ENCODE measurements around the gene SSH2. TPM values are rescaled to one million over a fixed set of nuclear protein-coding genes. Genes with fewer than 3 reads are reported as not detected.

Gene SSH2
- total RNA-seq, 1 donor from 2014 or later, result 37.6 TPM

DNA sequence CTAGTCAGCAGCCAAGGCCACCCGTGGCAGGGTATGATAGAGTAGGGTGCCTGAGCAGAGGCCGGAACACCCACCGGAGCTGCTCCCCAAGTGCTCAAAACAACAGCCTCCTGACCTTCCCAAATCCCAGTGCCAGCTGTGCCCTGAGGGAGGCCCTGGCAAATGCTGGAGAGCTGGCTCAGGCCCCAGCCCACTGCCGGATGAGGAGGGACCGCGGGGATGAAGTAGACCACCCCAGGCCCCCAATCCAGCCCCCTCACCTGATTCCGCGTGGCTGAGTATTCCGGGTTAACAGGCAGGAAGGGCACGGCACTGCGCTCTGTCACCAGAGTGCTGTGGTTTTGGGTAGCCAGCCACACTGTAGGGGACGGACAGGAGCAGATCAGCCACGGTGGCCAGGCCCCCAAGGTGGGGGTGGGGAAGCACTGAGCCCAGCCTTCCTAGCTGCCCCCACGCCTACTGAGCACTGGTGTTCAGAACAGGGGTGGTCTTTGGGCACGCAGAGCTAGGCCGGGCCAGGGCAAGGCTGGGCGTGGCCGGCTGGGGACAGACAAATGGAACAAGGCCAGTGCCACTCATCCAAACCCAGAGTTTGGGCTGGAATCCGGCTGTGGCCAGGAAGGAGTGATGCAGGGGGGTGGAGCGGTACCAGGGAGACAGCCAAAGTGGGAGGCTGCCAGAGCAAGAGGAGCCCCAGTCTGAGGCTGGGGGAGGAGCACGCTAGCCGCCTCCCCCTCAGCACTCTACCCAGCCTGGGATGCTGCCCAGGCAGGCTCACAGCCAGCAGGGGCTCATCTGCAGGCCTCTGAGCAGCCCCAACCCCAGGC, 352.4 kb downstream of the SSH2 start:
- intact Hi-C loops (cut with DNase I), result loop anchor here (5.0 kb wide), 1 partner anchor 210 kb away; no protein-coding TSS in a partner anchor
- Histone ChIP-seq H3K4me1 (peaks cover 47% of the 10 kb centered on the region), H3K36me3 (peaks cover 0 to 42% of the 10 kb centered on the region in 2 donors), H3K4me3 (no peak overlapping the region), H3K27ac (peak overlapping the region; percentile 41), H3K9me3 (no peaks in the 10 kb centered on the region), H3K27me3 (no peaks in the 10 kb centered on the region)
- no peak for DNase-seq (ENCODE audit: extremely low spot score in 2 of 2)
- TF ChIP-seq, protein P1, sequence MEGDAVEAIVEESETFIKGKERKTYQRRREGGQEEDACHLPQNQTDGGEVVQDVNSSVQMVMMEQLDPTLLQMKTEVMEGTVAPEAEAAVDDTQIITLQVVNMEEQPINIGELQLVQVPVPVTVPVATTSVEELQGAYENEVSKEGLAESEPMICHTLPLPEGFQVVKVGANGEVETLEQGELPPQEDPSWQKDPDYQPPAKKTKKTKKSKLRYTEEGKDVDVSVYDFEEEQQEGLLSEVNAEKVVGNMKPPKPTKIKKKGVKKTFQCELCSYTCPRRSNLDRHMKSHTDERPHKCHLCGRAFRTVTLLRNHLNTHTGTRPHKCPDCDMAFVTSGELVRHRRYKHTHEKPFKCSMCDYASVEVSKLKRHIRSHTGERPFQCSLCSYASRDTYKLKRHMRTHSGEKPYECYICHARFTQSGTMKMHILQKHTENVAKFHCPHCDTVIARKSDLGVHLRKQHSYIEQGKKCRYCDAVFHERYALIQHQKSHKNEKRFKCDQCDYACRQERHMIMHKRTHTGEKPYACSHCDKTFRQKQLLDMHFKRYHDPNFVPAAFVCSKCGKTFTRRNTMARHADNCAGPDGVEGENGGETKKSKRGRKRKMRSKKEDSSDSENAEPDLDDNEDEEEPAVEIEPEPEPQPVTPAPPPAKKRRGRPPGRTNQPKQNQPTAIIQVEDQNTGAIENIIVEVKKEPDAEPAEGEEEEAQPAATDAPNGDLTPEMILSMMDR (IDR thresholded peaks at IDR 0.05), result no peak
- TF ChIP-seq POLR2AphosphoS5 (IDR thresholded peaks at IDR 0.05; ENCODE audit: insufficient read depth in 1 of 2, low read depth in 1 of 2), result no peak
- no peak for TF ChIP-seq POLR2A (IDR thresholded peaks at IDR 0.05)

DNA sequence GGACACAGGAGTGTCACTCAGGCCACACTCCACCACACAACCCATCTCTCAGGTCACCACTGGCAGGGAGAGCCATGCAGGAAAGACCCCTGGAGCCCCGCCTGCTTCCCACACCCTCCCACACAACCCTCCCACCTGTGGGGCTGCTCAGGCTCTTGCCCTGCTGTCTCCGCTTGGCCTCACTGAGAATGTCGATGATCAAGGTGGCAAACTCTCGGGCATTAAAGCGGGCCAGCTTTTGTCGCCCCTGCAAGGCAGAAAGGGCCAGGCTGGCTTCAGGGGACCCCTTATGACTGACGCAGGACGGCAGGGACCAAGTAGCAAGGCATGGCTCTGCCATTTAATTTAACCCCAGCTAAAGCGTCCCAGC, 353.0 kb downstream of the SSH2 start:
- H3K4me1 ChIP-seq, result peaks cover 47% of the 10 kb centered on the region
- H3K4me3 ChIP-seq, result no peak overlapping the region
- peaks cover 0 to 36% of the 10 kb centered on the region in 2 donors for H3K36me3 ChIP-seq

DNA sequence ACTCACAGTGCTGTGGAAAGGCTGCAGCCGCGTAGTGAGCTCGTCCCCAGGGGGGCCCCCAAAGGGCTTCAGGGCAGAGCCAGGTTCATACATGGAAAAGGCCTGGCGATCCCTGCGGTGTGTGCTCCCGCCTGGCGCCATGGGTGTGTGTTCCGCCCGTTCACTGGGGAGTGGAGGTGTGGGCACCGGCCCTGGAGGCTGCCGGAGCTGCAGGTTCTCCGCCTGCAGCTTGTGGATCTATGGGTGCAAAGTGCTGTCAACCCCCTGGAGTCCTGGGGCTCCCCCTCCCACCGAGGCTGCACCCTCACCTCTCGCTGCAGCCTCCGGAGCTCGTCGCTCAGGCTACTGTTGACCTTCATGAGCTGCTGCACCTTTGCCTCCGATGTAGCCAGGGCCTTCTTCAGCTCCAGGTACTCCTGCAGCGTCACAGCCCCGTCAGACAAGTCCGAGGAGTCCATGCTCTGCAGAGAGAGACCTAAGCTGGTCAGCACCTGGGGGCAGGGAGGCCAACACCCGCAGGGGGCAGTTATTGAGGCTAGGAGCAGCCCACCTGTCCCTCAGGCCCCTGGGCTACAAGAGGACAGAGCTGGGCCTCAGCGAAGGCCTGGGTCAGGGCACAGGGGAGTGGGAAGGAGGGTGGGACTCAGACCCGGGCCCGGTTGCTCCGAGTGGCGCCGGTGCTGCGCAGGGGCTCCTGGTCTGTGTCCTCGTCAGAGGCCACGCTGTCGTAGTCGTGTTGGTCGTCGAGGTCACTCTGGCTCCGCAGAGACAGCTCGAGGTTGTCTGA, 353.6 kb downstream of the SSH2 start:
- Histone ChIP-seq H3K4me1 (peaks cover 47% of the 10 kb centered on the region), H3K36me3 (peaks cover 0 to 34% of the 10 kb centered on the region in 2 donors), H3K9me3 (no peaks in the 10 kb centered on the region), H3K4me3 (no peak overlapping the region), H3K27me3 (no peaks in the 10 kb centered on the region), H3K27ac (no peak overlapping the region)
- no peak for DNase-seq (ENCODE audit: extremely low spot score in 2 of 2)
- TF ChIP-seq, protein P1 (IDR thresholded peaks at IDR 0.05), result no peak
- no peak for TF ChIP-seq POLR2AphosphoS5 (IDR thresholded peaks at IDR 0.05; ENCODE audit: insufficient read depth in 1 of 2, low read depth in 1 of 2)
- no peak for TF ChIP-seq POLR2A (IDR thresholded peaks at IDR 0.05)
- intact Hi-C loops (cut with DNase I), result loop anchor here (5.0 kb wide), 1 partner anchor 211 kb away; no protein-coding TSS in a partner anchor

More for the DNA sequence above, 353.0 kb downstream of the SSH2 start:
- intact Hi-C loops (cut with DNase I), result loop anchor here (5.0 kb wide), 1 partner anchor 210 kb away; no protein-coding TSS in a partner anchor
- Histone ChIP-seq H3K27me3 (no peaks in the 10 kb centered on the region), H3K9me3 (no peaks in the 10 kb centered on the region), H3K27ac (peak overlapping the region; percentile 41)
- TF ChIP-seq POLR2A (IDR thresholded peaks at IDR 0.05) (no peak), POLR2AphosphoS5 (IDR thresholded peaks at IDR 0.05; ENCODE audit: insufficient read depth in 1 of 2, low read depth in 1 of 2) (no peak)
- TF ChIP-seq, protein P1 (IDR thresholded peaks at IDR 0.05), result no peak
- no peak for DNase-seq (ENCODE audit: extremely low spot score in 2 of 2)

Small RNA genes within 50 kb of the gene (small RNA-seq; reads per million reads assigned to genes)
- gene RF00156, result not detected
- not detected for gene RF01210
- gene RNU6-920P, result not detected

Other genes with a start within 250 kb of the SSH2 start
- gene EFCAB5, start 11.4 kb upstream of the SSH2 start, total RNA-seq, result not detected
- 17.4 TPM for gene NSRP1, start 186.6 kb upstream of the SSH2 start, total RNA-seq